Hypothalamus (tissue), 51 donors: ENCODE results near the gene VASP.

Source experiments
- DNase-seq, 51 donors: peaks; one replicate each; lab custom pipeline; 2025; lab: John Stamatoyannopoulos, UW

The VASP gene

GRCh38 chr19:45506989-45507871 is at the start of gene VASP:
VASP (plus strand) TSS chr19:45507479; CDS start chr19:45507772, 293 bp downstream.
- peak in 48 of 51 donors; percentile 29 to 87 (median 68) for DNase-seq

GRCh38 chr19:45457776-45458175 is 49.5 kb upstream of the VASP start:
- no peak for DNase-seq

- no peak for DNase-seq
Measured at GRCh38 chr19:45460807-45461347, 46.4 kb upstream of the VASP start.

GRCh38 chr19:45462174-45462573 is 45.1 kb upstream of the VASP start:
- no peak for DNase-seq

GRCh38 chr19:45463241-45463640 is 44.0 kb upstream of the VASP start:
- no peak for DNase-seq

GRCh38 chr19:45464274-45464673 is 43.0 kb upstream of the VASP start:
- no peak for DNase-seq

- no peak for DNase-seq
Measured at GRCh38 chr19:45464852-45465441, 42.3 kb upstream of the VASP start.

GRCh38 chr19:45467115-45467455 is 40.2 kb upstream of the VASP start:
- peak in 1 of 51 donors; percentile 48 for DNase-seq

- peak; percentile 84 to 100 (median 94) for DNase-seq
Measured at GRCh38 chr19:45467456-45468158, 39.7 kb upstream of the VASP start, which contains the start of gene FOSB. FOSB (plus strand) TSS chr19:45467996; CDS start chr19:45468587, 591 bp downstream.

- DNase-seq: peak in 3 of 51 donors; percentile 34 to 60 (median 58)
Measured at GRCh38 chr19:45468159-45468651, 39.1 kb upstream of the VASP start.

- peak in 1 of 51 donors; percentile 46 for DNase-seq
Measured at GRCh38 chr19:45468803-45469131, 38.5 kb upstream of the VASP start.

GRCh38 chr19:45469132-45469944 is 37.9 kb upstream of the VASP start:
- peak; percentile 25 to 92 (median 78) for DNase-seq

GRCh38 chr19:45469945-45470761 is 37.1 kb upstream of the VASP start:
- peak in 4 of 51 donors; percentile 38 to 52 (median 48) for DNase-seq

GRCh38 chr19:45470762-45471081 is 36.6 kb upstream of the VASP start:
- no peak for DNase-seq

- no peak for DNase-seq
Measured at GRCh38 chr19:45471111-45471930, 36.0 kb upstream of the VASP start.

- DNase-seq: no peak
Measured at GRCh38 chr19:45471931-45472562, 35.2 kb upstream of the VASP start.

GRCh38 chr19:45472563-45473366 is 34.5 kb upstream of the VASP start:
- DNase-seq: peak in 1 of 51 donors; percentile 13
